Psoas muscle (tissue), 8 donors: Measurements from ENCODE around the gene ZMYND8. TPM values are rescaled to one million over a fixed set of nuclear protein-coding genes. Genes with fewer than 3 reads are reported as not detected.

Experiments used
- ATAC-seq, 4 donors: fragments of 200-7000 bp; cut with Tn5 transposase; one replicate each; pipeline ENCODE4 v1.9.1; 2020; ENCODE audit warnings: moderate library complexity in 3 of 4, mild to moderate bottlenecking in 2 of 4
- DNase-seq, 2 donors: peaks; one replicate each; pipeline ENCODE4 v3.0.0-alpha.2; 2020
- H3K27ac ChIP-seq: fragments of 200-600 bp; one replicate; pipeline ENCODE4 v1.8.0; 2022
- H3K27me3 ChIP-seq, 3 donors: fragments of 200-600 bp in 1 of 3; one replicate each; pipeline versions ENCODE4 v1.6.1 to v1.8.0; 2013 to 2022; ENCODE audit warnings: low read length in 2 of 3, mild to moderate bottlenecking in 2 of 3, moderate library complexity in 1 of 3; ENCODE audit not compliant: insufficient read depth in 3 of 3
- H3K36me3 ChIP-seq, 2 donors: fragments of 200-600 bp in 1 of 2; one replicate each; pipeline versions ENCODE4 v1.6.1 to v1.8.0; 2013 to 2022; ENCODE audit warnings: low read depth in 1 of 2, mild to moderate bottlenecking in 1 of 2, moderate library complexity in 1 of 2; ENCODE audit not compliant: insufficient read depth in 1 of 2
- H3K4me1 ChIP-seq: fragments of 200-600 bp; one replicate; pipeline ENCODE4 v1.8.0; 2022
- H3K4me3 ChIP-seq: fragments of 200-600 bp; one replicate; pipeline ENCODE4 v1.8.0; 2022; ENCODE audit warnings: mild to moderate bottlenecking
- H3K9me3 ChIP-seq: fragments of 200-600 bp; one replicate; pipeline ENCODE4 v1.8.0; 2022
- WGBS, 3 donors: extraction: QIAGEN DNeasy Blood & Tissue Kit; methylation state at CpG; one replicate each; pipeline versions ENCODE4 v1.1.6 to v1.1.7; 2013; 5-methylcytosine and 5-hydroxymethylcytosine counted together
- intact Hi-C, 2 donors: fragments of 100-400 bp; cut with DNase I; formaldehyde crosslinking; loops; one replicate each; pipeline versions ENCODE4 v1.11.0 to v1.14.2; 2022
- polyA plus RNA-seq, 3 donors: library from polyadenylated mRNA; stranded (reverse); fragments of 200-250 nt; gene quantifications; one replicate each; pipeline ENCODE4 v1.2.3, GENCODE V29; 2013
- total RNA-seq, 4 donors: library from RNA; stranded (reverse); fragmentation: NEBNext Ultra II Directional in 2 of 4; extraction: Animal tissue kit (Norgen Biotek cat#: 25700) in 2 of 4; gene quantifications; one replicate each; pipeline versions ENCODE4 v1.2.1 to v1.2.4, GENCODE V29; 2021 to 2023
- TF ChIP-seq, protein P1 (sequence below): fragments of 200-600 bp; IDR thresholded peaks from one replicate; pipeline ENCODE4 v1.8.0; 2022; ENCODE audit warnings: antibody characterized with exemption
- donor health status: healthy with polysubstance abuse.
- donor health status: DM: no; HTN: no; CAD: no; lungs with moderate emphysema.
- donor health status: Bipolar disorder and iron deficiency.
- donor health status: healthy.
- donor health status: DM: yes; HTN: yes; CAD: no.
- donor health status: DM: no; HTN: no; CAD: no.
- donor health status: DM: no; HTN: no; CAD: no.
- donor health status: DM: yes; HTN: yes; CAD: no.

The ZMYND8 gene
- total and polyA plus RNA-seq, 7 donors = 4.7 to 42.9 (median 17.7) TPM

DNA sequence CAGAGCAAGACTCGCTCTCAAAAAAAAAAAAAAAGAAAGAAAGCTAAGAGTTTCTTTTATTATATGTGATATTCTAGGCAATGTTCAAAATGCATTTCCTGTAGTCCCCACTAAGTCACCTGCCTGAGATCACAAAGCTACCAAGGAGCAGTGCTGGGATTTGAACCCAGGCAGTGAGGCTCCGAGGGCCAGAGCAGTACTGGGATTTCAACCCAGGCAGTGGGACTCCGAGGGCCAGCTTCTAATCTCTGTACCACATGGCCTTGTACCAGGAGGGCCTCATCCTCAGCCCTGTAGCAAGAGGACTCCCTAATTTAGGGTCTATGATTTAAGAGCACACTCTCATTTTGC lies 39.7 kb downstream of the ZMYND8 start:
- 77 to 94% (median 88%) methylated on average over 3 of the region's 3 CpGs for WGBS, 3 donors
- H3K4me1 ChIP-seq = peaks cover 64% of the 10 kb centered on the region
- H3K36me3 ChIP-seq = peaks cover 0 to 6% of the 10 kb centered on the region in 2 donors
- ATAC-seq (peak in 1 of 4 donors; percentile 0), DNase-seq (no peak)
- peak overlapping the region; percentile 96 for H3K27ac ChIP-seq
- peak overlapping the region; percentile 3 for H3K4me3 ChIP-seq
- H3K27me3 ChIP-seq = no peaks in the 10 kb centered on the region
- H3K9me3 ChIP-seq = no peaks in the 10 kb centered on the region
- TF ChIP-seq, protein P1, sequence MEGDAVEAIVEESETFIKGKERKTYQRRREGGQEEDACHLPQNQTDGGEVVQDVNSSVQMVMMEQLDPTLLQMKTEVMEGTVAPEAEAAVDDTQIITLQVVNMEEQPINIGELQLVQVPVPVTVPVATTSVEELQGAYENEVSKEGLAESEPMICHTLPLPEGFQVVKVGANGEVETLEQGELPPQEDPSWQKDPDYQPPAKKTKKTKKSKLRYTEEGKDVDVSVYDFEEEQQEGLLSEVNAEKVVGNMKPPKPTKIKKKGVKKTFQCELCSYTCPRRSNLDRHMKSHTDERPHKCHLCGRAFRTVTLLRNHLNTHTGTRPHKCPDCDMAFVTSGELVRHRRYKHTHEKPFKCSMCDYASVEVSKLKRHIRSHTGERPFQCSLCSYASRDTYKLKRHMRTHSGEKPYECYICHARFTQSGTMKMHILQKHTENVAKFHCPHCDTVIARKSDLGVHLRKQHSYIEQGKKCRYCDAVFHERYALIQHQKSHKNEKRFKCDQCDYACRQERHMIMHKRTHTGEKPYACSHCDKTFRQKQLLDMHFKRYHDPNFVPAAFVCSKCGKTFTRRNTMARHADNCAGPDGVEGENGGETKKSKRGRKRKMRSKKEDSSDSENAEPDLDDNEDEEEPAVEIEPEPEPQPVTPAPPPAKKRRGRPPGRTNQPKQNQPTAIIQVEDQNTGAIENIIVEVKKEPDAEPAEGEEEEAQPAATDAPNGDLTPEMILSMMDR = no peak
- intact Hi-C loops = loop anchor here in 1 of 2 donors (1.0 to 10.0 kb wide), 2 partner anchors 42 to 1382 kb away; partner anchors contain the start of gene PCIF1

DNA sequence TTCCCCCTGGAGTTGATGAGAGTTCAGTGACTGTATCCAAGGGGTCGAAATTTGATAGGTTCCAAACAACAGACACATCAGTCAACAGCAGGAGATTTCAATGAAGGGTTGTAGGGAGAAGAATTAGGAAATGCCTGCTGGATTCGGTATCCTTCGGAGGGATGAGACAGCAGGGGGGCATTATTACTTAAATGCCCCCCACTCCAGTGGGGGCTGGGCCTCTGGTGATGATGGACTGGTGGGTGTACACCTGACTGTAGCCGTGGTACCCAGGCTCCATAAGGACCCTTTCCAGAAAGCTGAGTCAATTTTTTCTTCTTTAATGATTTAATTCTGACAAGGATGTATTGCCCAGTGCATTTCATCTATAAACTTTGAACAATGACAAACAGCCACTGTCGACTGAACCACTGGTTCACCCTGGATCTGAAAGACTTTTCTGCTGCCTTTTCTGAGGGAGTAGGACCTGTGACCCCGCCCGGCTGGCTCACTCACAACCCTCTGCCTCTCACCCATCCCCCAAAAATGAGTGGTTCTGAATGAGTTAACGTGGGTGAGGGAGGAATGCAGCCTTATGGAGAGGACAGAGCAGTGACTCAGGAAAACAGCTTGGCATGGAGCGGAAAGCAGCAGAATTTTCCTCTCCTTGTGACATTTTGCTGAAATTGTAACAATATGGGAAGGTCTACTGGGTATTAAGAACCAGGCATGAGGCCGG lies 41.0 kb downstream of the ZMYND8 start:
- DNase-seq = peak in 1 of 2 donors; percentile 49
- peak overlapping the region; percentile 96 for H3K27ac ChIP-seq
- WGBS, 3 donors = 48 to 63% (median 58%) methylated on average over 10 of the region's 10 CpGs

DNA sequence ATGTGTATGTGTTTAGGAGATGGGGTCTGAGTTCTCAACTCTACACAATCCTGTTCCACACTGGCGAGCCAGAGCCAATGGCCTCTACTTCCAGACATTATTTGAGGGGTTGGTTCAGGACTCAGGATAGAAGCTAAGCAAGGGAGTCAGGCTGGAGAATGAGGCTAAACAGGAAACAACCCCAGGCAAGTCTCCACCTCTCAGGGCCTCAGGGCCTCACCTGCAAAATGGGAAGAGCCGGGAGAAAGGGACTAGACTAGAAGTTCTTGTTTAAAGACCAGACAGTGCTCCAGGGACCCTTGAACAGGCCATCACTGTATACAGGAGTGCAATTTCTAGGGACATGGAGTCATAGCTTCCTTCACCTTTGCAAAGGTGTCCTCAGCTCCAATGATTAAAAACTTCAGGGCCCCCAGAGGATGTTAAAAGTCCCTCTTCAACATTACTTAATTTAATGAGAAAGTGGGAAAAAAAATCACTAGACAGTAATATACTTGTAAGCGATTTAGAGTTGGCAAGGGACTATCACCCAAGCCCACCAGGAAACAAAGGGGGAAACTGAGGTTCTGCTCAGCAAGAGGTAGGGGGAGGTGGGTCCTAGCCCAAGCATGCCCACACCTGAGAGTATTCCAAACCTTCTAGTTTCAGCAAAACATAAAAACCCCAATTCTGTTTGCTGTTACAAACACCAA lies 41.7 kb downstream of the ZMYND8 start:
- peaks cover 54% of the 10 kb centered on the region for H3K4me1 ChIP-seq
- TF ChIP-seq, protein P1 = no peak
- peak overlapping the region; percentile 96 for H3K27ac ChIP-seq
- no peaks in the 10 kb centered on the region for H3K27me3 ChIP-seq
- no peak overlapping the region for H3K4me3 ChIP-seq
- DNase-seq = no peak
- no peaks in the 10 kb centered on the region for H3K9me3 ChIP-seq
- no peak for ATAC-seq
- 94% methylated on average over 3 of the region's 3 CpGs for WGBS, 3 donors
- H3K36me3 ChIP-seq = peaks cover under 1 to 17% of the 10 kb centered on the region in 2 donors
- intact Hi-C loops = loop anchor here in 1 of 2 donors (10.0 kb wide), 1 partner anchor 1380 kb away; the partner anchor contains the start of gene PCIF1

More for the DNA sequence above, 41.0 kb downstream of the ZMYND8 start:
- H3K4me3 ChIP-seq = no peak overlapping the region
- H3K36me3 ChIP-seq = peaks cover 0 to 13% of the 10 kb centered on the region in 2 donors
- ATAC-seq = peak in 2 of 4 donors; percentile 9 to 12
- H3K9me3 ChIP-seq = no peaks in the 10 kb centered on the region
- H3K27me3 ChIP-seq = no peaks in the 10 kb centered on the region
- intact Hi-C loops = loop anchor here in 1 of 2 donors (10.0 kb wide), 1 partner anchor 1381 kb away; the partner anchor contains the start of gene PCIF1
- H3K4me1 ChIP-seq = peaks cover 61% of the 10 kb centered on the region
- TF ChIP-seq, protein P1 = no peak

DNA sequence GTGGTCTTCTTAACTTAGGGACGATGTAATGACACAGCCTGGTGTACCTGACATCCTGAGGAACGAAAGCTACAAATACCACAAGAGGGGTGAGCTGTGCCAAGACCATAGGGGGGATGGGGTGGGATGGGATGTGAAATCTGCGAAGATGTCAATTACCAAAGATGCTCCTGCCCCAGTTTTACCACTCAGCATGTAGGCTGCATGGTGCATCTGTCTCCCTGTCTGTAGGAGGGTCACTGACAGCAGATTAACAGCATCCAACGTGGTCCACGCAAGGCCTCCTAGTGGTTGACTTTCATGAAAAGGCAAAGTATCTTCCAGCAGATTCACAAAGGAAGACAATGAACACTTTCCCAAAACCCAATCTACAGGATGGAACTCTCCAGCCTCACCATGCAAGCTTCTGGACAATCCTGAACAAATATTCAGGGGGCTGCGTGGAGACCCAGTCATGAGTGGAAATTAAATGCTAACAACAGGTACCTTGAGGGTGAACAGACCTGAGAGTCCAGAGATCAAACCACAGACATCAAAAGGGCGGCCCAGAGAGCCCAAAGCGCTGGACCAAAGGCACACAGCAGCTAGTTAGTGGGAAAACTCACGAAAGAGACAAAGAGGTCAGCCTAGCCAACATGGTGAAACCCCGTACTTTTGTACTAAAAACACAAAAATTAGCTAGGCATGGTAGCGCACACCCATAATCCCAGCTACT lies 44.4 kb downstream of the ZMYND8 start:
- TF ChIP-seq, protein P1 = no peak
- Histone ChIP-seq H3K9me3 (no peaks in the 10 kb centered on the region), H3K27ac (no peak overlapping the region), H3K36me3 (peaks cover 6 to 42% of the 10 kb centered on the region in 2 donors), H3K4me3 (no peak overlapping the region), H3K4me1 (peaks cover 29% of the 10 kb centered on the region), H3K27me3 (no peaks in the 10 kb centered on the region)
- DNase-seq (no peak), ATAC-seq (no peak)
- intact Hi-C loops = loop anchor here in 1 of 2 donors (10.0 kb wide), 1 partner anchor 1377 kb away; the partner anchor contains the start of gene PCIF1
- 92 to 97% (median 94%) methylated on average over 11 of the region's 11 CpGs for WGBS, 3 donors
